Large intestine (tissue), 3 donors: ENCODE measurements around the gene CCDC69. TPM values are rescaled to one million over a fixed set of nuclear protein-coding genes. Genes with fewer than 3 reads are reported as not detected.
"Not testable (repeated sequence)": the region's sequence is repeated elsewhere in the genome, so short reads cannot be mapped to it uniquely, and the experiment has no call there.

Source experiments
- DNase-seq, 2 donors: peaks; one replicate each; pipeline versions ENCODE4 v3.0.0 to v3.0.0-alpha.2; 2013
- H3K27ac ChIP-seq: one replicate; pipeline ENCODE4 v1.5.1; 2013; ENCODE audit warnings: low read length
- H3K27me3 ChIP-seq: 2 replicates; pipeline ENCODE4 v1.6.1; 2013; ENCODE audit warnings: low read length; ENCODE audit not compliant: control insufficient read depth, insufficient read depth
- H3K36me3 ChIP-seq: 2 replicates; pipeline ENCODE4 v1.6.1; 2013; ENCODE audit warnings: low read length; ENCODE audit not compliant: control insufficient read depth, insufficient read depth
- H3K4me1 ChIP-seq: one replicate; pipeline ENCODE4 v1.6.1; 2013; ENCODE audit warnings: low read length; ENCODE audit not compliant: control insufficient read depth, insufficient read depth
- H3K4me3 ChIP-seq: one replicate; pipeline ENCODE4 v1.5.1; 2013; ENCODE audit warnings: low read length
- H3K9me3 ChIP-seq: one replicate; pipeline ENCODE4 v1.6.1; 2013; ENCODE audit warnings: mild to moderate bottlenecking, low read depth, low read length, moderate library complexity; ENCODE audit not compliant: control insufficient read depth
- WGBS: methylation state at CpG from one replicate; pipeline ENCODE4 v1.1.5; 2013; ENCODE audit warnings: low lambda C conversion rate; ENCODE audit not compliant: insufficient coverage; 5-methylcytosine and 5-hydroxymethylcytosine counted together
- polyA plus RNA-seq: library from polyadenylated mRNA; unstranded; fragments of 120-200 nt; gene quantifications from one replicate; pipeline ENCODE4 v1.2.1, GENCODE V29; 2013

Gene CCDC69
- polyA plus RNA-seq, 1 donor = 45.3 TPM

GRCh38 chr5:151257731-151258181 is 33.9 kb upstream of the CCDC69 start:
- Histone ChIP-seq H3K4me1 (peaks cover 4% of the 10 kb centered on the region), H3K27ac (no peak overlapping the region), H3K36me3 (peaks cover 7% of the 10 kb centered on the region), H3K4me3 (no peak overlapping the region), H3K27me3 (no peaks in the 10 kb centered on the region), H3K9me3 (no peaks in the 10 kb centered on the region)
- DNase-seq = no peak
- WGBS = no CpG with 5 or more reads among the region's 5 CpGs

GRCh38 chr5:151255621-151256286 is 31.9 kb upstream of the CCDC69 start:
- H3K4me3 ChIP-seq = no peak overlapping the region
- peaks cover 3% of the 10 kb centered on the region for H3K36me3 ChIP-seq
- H3K27ac ChIP-seq = no peak overlapping the region
- whole genome bisulfite sequencing = 100% methylated on average over 1 of the region's 3 CpGs
- no peaks in the 10 kb centered on the region for H3K9me3 ChIP-seq
- no peak for DNase-seq
- H3K4me1 ChIP-seq = peaks cover 15% of the 10 kb centered on the region
- no peaks in the 10 kb centered on the region for H3K27me3 ChIP-seq

- no CpG with 5 or more reads among the region's 5 CpGs for WGBS
- not testable (repeated sequence) for H3K27me3 ChIP-seq, H3K9me3 ChIP-seq, DNase-seq, H3K4me3 ChIP-seq, H3K36me3 ChIP-seq
- peak overlapping the region; percentile 5 for H3K27ac ChIP-seq
- H3K4me1 ChIP-seq = peaks cover 15% of the 10 kb centered on the region
These were observed 31.1 kb upstream of the CCDC69 start for GRCh38 chr5:151254990-151255389.

GRCh38 chr5:151254556-151254955 is 30.7 kb upstream of the CCDC69 start:
- H3K27ac ChIP-seq = peak overlapping the region; percentile 5
- peaks cover 15% of the 10 kb centered on the region for H3K4me1 ChIP-seq
- no peaks in the 10 kb centered on the region for H3K27me3 ChIP-seq
- H3K4me3 ChIP-seq = no peak overlapping the region
- 71% methylated on average over 1 of the region's 1 CpG for WGBS
- H3K9me3 ChIP-seq = no peaks in the 10 kb centered on the region
- H3K36me3 ChIP-seq = no peaks in the 10 kb centered on the region
- DNase-seq = no peak

- no peaks in the 10 kb centered on the region for H3K9me3 ChIP-seq
- H3K27ac ChIP-seq = peak overlapping the region; percentile 87
- no peaks in the 10 kb centered on the region for H3K27me3 ChIP-seq
- peaks cover 21% of the 10 kb centered on the region for H3K4me1 ChIP-seq
- H3K36me3 ChIP-seq = no peaks in the 10 kb centered on the region
- peak in 1 of 2 donors; percentile 34 for DNase-seq
- WGBS = 0% methylated on average over 1 of the region's 5 CpGs
- H3K4me3 ChIP-seq = peak overlapping the region; percentile 65
These were observed 29.7 kb upstream of the CCDC69 start for GRCh38 chr5:151253605-151253950.

- WGBS = 10% methylated on average over 2 of the region's 52 CpGs
- H3K27me3 ChIP-seq = no peaks in the 10 kb centered on the region
These were observed 29.1 kb upstream of the CCDC69 start, which contains the start of gene GM2A for GRCh38 chr5:151252762-151253604. GM2A (plus strand) TSS chr5:151253185; CDS start chr5:151253217, 32 bp downstream.

GRCh38 chr5:151251621-151252020 is 27.7 kb upstream of the CCDC69 start:
- no peak overlapping the region for H3K4me3 ChIP-seq
- H3K9me3 ChIP-seq = no peaks in the 10 kb centered on the region
- H3K4me1 ChIP-seq = peaks cover 27% of the 10 kb centered on the region
- WGBS = 100% methylated on average over 1 of the region's 4 CpGs
- H3K27ac ChIP-seq = no peak overlapping the region
- no peaks in the 10 kb centered on the region for H3K27me3 ChIP-seq
- H3K36me3 ChIP-seq = no peaks in the 10 kb centered on the region
- no peak for DNase-seq

More at GRCh38 chr5:151252762-151253604, 29.1 kb upstream of the CCDC69 start, which contains the start of gene GM2A:
- peak within 1 kb of the TSS; percentile 65 for H3K4me3 ChIP-seq
- H3K4me1 ChIP-seq = peaks cover 27% of the 10 kb centered on the region
- H3K36me3 ChIP-seq = no peaks in the 10 kb centered on the region
- H3K9me3 ChIP-seq = no peaks in the 10 kb centered on the region
- DNase-seq = peak; percentile 99 to 100
- H3K27ac ChIP-seq = peak within 1 kb of the TSS; percentile 87

- no peaks in the 10 kb centered on the region for H3K27me3 ChIP-seq
- no peak overlapping the region for H3K4me3 ChIP-seq
- no peaks in the 10 kb centered on the region for H3K9me3 ChIP-seq
- peaks cover 31% of the 10 kb centered on the region for H3K4me1 ChIP-seq
- DNase-seq = peak in 1 of 2 donors; percentile 42
- 80% methylated on average over 1 of the region's 5 CpGs for WGBS
- H3K36me3 ChIP-seq = no peaks in the 10 kb centered on the region
- H3K27ac ChIP-seq = no peak overlapping the region
These were observed 27.2 kb upstream of the CCDC69 start for GRCh38 chr5:151251001-151251551.

GRCh38 chr5:151250346-151251000 is 26.6 kb upstream of the CCDC69 start:
- Histone ChIP-seq H3K27me3 (no peaks in the 10 kb centered on the region), H3K27ac (no peak overlapping the region), H3K4me3 (no peak overlapping the region), H3K4me1 (peaks cover 32% of the 10 kb centered on the region), H3K36me3 (no peaks in the 10 kb centered on the region), H3K9me3 (no peaks in the 10 kb centered on the region)
- 89% methylated on average over 8 of the region's 10 CpGs for WGBS
- no peak for DNase-seq

GRCh38 chr5:151249281-151249680 is 25.4 kb upstream of the CCDC69 start:
- H3K4me1 ChIP-seq = peaks cover 35% of the 10 kb centered on the region
- H3K27me3 ChIP-seq = no peaks in the 10 kb centered on the region
- H3K27ac ChIP-seq = no peak overlapping the region
- DNase-seq = no peak
- no peak overlapping the region for H3K4me3 ChIP-seq
- no peaks in the 10 kb centered on the region for H3K9me3 ChIP-seq
- H3K36me3 ChIP-seq = no peaks in the 10 kb centered on the region
- WGBS = no CpG with 5 or more reads among the region's 5 CpGs
